Measurements from ENCODE around the gene PDLIM7.

- peak in 2 of 3 experiments; percentile 21 to 32 for TF ChIP-seq CTCF (optimal IDR thresholded peaks at IDR 0.05 in 1 of 3, IDR thresholded peaks at IDR 0.05 in 1 of 3, conservative IDR thresholded peaks at IDR 0.05 in 1 of 3; ENCODE audit: extremely low read depth in 1 of 3, insufficient read depth in 2 of 3, low read length in 3 of 3)
- TF ChIP-seq EZH2 (IDR thresholded peaks at IDR 0.05; ENCODE audit: low read length): no peak
Observed at GRCh38 chr5:177452688-177453638, 44.4 kb downstream of the PDLIM7 start.
